Middle frontal gyrus (tissue), 1 donor: Measurements from ENCODE around the gene SEM1.
"Not testable (repeated sequence)": the region's sequence is repeated elsewhere in the genome, so short reads cannot be mapped to it uniquely, and the experiment has no call there.

Source experiments
- DNase-seq: peaks from one replicate; pipeline ENCODE4 v3.0.0-alpha.2; 2015; ENCODE audit warnings: low spot score; ENCODE audit errors: extremely low spot score

Gene SEM1

GRCh38 chr7:96663871-96664445 is 45.7 kb downstream of the SEM1 start:
- DNase-seq, result no peak

- no peak for DNase-seq
Observed at GRCh38 chr7:96663457-96663856, 46.2 kb downstream of the SEM1 start.

GRCh38 chr7:96662151-96662550 is 47.5 kb downstream of the SEM1 start:
- DNase-seq, result not testable (repeated sequence)

GRCh38 chr7:96658022-96658412 is 51.6 kb downstream of the SEM1 start:
- no peak for DNase-seq

- DNase-seq, result no peak
Observed at GRCh38 chr7:96657347-96658021, 52.2 kb downstream of the SEM1 start.

- DNase-seq, result no peak
Observed at GRCh38 chr7:96655956-96656355, 53.7 kb downstream of the SEM1 start.

GRCh38 chr7:96654630-96655188 is 54.9 kb downstream of the SEM1 start:
- DNase-seq, result no peak

- DNase-seq, result no peak
Observed at GRCh38 chr7:96649981-96650380, 59.7 kb downstream of the SEM1 start.

GRCh38 chr7:96648784-96649183 is 60.9 kb downstream of the SEM1 start:
- DNase-seq, result no peak

GRCh38 chr7:96647733-96648132 is 61.9 kb downstream of the SEM1 start:
- no peak for DNase-seq

- no peak for DNase-seq
Observed at GRCh38 chr7:96645084-96645483, 64.6 kb downstream of the SEM1 start.

- DNase-seq, result not testable (repeated sequence)
Observed at GRCh38 chr7:96643436-96643835, 66.2 kb downstream of the SEM1 start.

GRCh38 chr7:96640054-96640453 is 69.6 kb downstream of the SEM1 start:
- DNase-seq, result no peak
